Activated CD8-positive, alpha-beta memory T cell treated with anti-CD3 and anti-CD28 coated beads for 1 hour (primary cell): ENCODE results near the gene USP12.

Source experiments
- DNase-seq, 2 donors: peaks; one replicate each; pipeline ENCODE4 v3.0.0-alpha.2; 2020; ENCODE audit warnings: low read depth in 1 of 2; ENCODE audit errors: extremely low read depth in 1 of 2

USP12 gene

GRCh38 chr13:27038323-27038722, 133.3 kb downstream of the USP12 start:
- DNase-seq: no peak

- no peak for DNase-seq
These were observed 134.0 kb downstream of the USP12 start for GRCh38 chr13:27037571-27037970.

GRCh38 chr13:27037171-27037570, 134.4 kb downstream of the USP12 start:
- DNase-seq: no peak

GRCh38 chr13:27036236-27036981, 135.2 kb downstream of the USP12 start:
- DNase-seq: no peak

GRCh38 chr13:27035892-27036235, 135.7 kb downstream of the USP12 start:
- no peak for DNase-seq

- no peak for DNase-seq
These were observed 136.9 kb downstream of the USP12 start for GRCh38 chr13:27034678-27035111.

GRCh38 chr13:27028683-27029480, 142.7 kb downstream of the USP12 start:
- no peak for DNase-seq

GRCh38 chr13:27027086-27027667, 144.4 kb downstream of the USP12 start:
- no peak for DNase-seq

GRCh38 chr13:27026396-27026795, 145.2 kb downstream of the USP12 start:
- DNase-seq: no peak

GRCh38 chr13:27024776-27025492, 146.7 kb downstream of the USP12 start:
- DNase-seq: no peak

GRCh38 chr13:27024074-27024461, 147.5 kb downstream of the USP12 start:
- no peak for DNase-seq

- DNase-seq: no peak
These were observed 148.1 kb downstream of the USP12 start for GRCh38 chr13:27023385-27024073.

GRCh38 chr13:27022571-27023311, 148.9 kb downstream of the USP12 start:
- no peak for DNase-seq

- DNase-seq: no peak
These were observed 151.2 kb downstream of the USP12 start for GRCh38 chr13:27020415-27020814.

- DNase-seq: no peak
These were observed 152.7 kb downstream of the USP12 start for GRCh38 chr13:27018882-27019281.

- DNase-seq: no peak
These were observed 153.2 kb downstream of the USP12 start for GRCh38 chr13:27018344-27018861.

GRCh38 chr13:27016875-27017274, 154.7 kb downstream of the USP12 start:
- no peak for DNase-seq
